Endothelial cell of umbilical vein (primary cell): ENCODE data around the gene NKRF. TPM values are rescaled to one million over a fixed set of nuclear protein-coding genes. Genes with fewer than 3 reads are reported as not detected.

Experiments used
- BruUV-seq: library from RNA; stranded (reverse); fragments of 400-500 nt; replicated peaks from 2 replicates; lab custom pipeline; 2021; lab: Mats Ljungman, UMichigan
- CTCF ChIA-PET: fragments of 300-600, 350-600 bp; sonication (Branson Sonifier 250); formaldehyde crosslinking; loops from one replicate; lab custom pipeline; 2021; ENCODE audit warnings: antibody characterized with exemption, inconsistent platforms; lab: Charles Lee
- POLR2A ChIA-PET: fragments of 300-600, 350-600 bp; sonication (Branson Sonifier 250); formaldehyde crosslinking; loops from one replicate; lab custom pipeline; 2021; ENCODE audit warnings: antibody characterized with exemption, inconsistent platforms; lab: Charles Lee
- DNase-seq: peaks from one replicate; pipeline ENCODE4 v3.0.0-alpha.2; 2011; ENCODE audit warnings: low read depth, low spot score
- FAIRE-seq: peaks from 2 replicates; lab custom pipeline; 2011; peaks lifted over from hg19 to GRCh38; lab: Jason Lieb, UNC
- H2AFZ ChIP-seq: 2 replicates; pipeline ENCODE4 v1.6.0; 2012; ENCODE audit warnings: low read depth, low read length, control low read depth, inconsistent platforms
- H3K27ac ChIP-seq: 2 replicates; pipeline ENCODE4 v1.5.1; 2011; ENCODE audit warnings: low read depth, mild to moderate bottlenecking, control low read depth, low read length, moderate library complexity; ENCODE audit not compliant: insufficient read depth
- H3K27me3 ChIP-seq, 2 experiments: 2 replicates each; pipeline versions ENCODE4 v1.6.0 to v1.6.1; 2011; ENCODE audit warnings: low read length in 2 of 2, mixed read lengths in 1 of 2; ENCODE audit not compliant: control insufficient read depth in 2 of 2, insufficient read depth in 2 of 2
- H3K36me3 ChIP-seq, 2 experiments: 2 replicates in 1 of 2; 3 replicates in 1 of 2; pipeline ENCODE4 v1.5.1; 2011; ENCODE audit warnings: low read length in 2 of 2, mild to moderate bottlenecking in 1 of 2, moderate library complexity in 1 of 2; ENCODE audit not compliant: control insufficient read depth in 2 of 2, insufficient read depth in 2 of 2; ENCODE audit errors: extremely low read depth in 1 of 2
- H3K4me1 ChIP-seq: 3 replicates; pipeline ENCODE4 v1.5.1; 2011; ENCODE audit warnings: mild to moderate bottlenecking, low read length; ENCODE audit not compliant: control insufficient read depth, insufficient read depth; ENCODE audit errors: extremely low read depth
- H3K4me2 ChIP-seq: 2 replicates; pipeline ENCODE4 v1.6.1; 2011; ENCODE audit warnings: low read length, control low read depth, mixed read lengths; ENCODE audit not compliant: insufficient read depth
- H3K4me3 ChIP-seq, 3 experiments: fragments of 200-600 bp in 1 of 3; sonication (generic), shearing (Covaris generic) in 1 of 3; replicated peaks in 1 of 3; 2 replicates each; pipeline ENCODE4 v1.5.1; 2011 to 2016; ENCODE audit warnings: control low read depth in 3 of 3, low read length in 3 of 3, mild to moderate bottlenecking in 2 of 3, inconsistent platforms in 1 of 3, low read depth in 1 of 3, moderate library complexity in 1 of 3; ENCODE audit not compliant: insufficient read depth in 1 of 3
- H3K79me2 ChIP-seq: 2 replicates; pipeline ENCODE4 v1.6.0; 2012; ENCODE audit warnings: low read length, inconsistent platforms; ENCODE audit not compliant: control insufficient read depth, insufficient read depth
- H3K9ac ChIP-seq: replicated peaks from 2 replicates; pipeline ENCODE3; 2011; ENCODE audit warnings: low read length, control low read depth; ENCODE audit not compliant: insufficient read depth; ENCODE audit errors: extremely low read depth
- H3K9me1 ChIP-seq: replicated peaks from 3 replicates; pipeline ENCODE4 v1.6.0; 2011; ENCODE audit warnings: mild to moderate bottlenecking, low read length; ENCODE audit not compliant: control insufficient read depth, insufficient read depth; ENCODE audit errors: extremely low read depth
- H3K9me3 ChIP-seq: replicated peaks from 2 replicates; pipeline ENCODE4 v1.5.1; 2012; ENCODE audit warnings: low read length, inconsistent platforms; ENCODE audit not compliant: control insufficient read depth, insufficient read depth
- H4K20me1 ChIP-seq: replicated peaks from 2 replicates; pipeline ENCODE3; 2011; ENCODE audit warnings: mild to moderate bottlenecking, low read length; ENCODE audit not compliant: control insufficient read depth, insufficient read depth; ENCODE audit errors: extremely low read depth
- CTCF ChIP-seq, 2 donors: IDR thresholded peaks; 1 replicate in 1 of 2; 2 replicates in 1 of 2; pipeline ENCODE4 v1.5.1; 2011; ENCODE audit warnings: low read length in 2 of 2, mild to moderate bottlenecking in 2 of 2, moderate library complexity in 2 of 2, control low read depth in 1 of 2, inconsistent platforms in 1 of 2, low read depth in 1 of 2; ENCODE audit not compliant: insufficient read depth in 1 of 2; ENCODE audit errors: extremely low read depth in 1 of 2
- EZH2 ChIP-seq: IDR thresholded peaks from 2 replicates; pipeline ENCODE4 v1.6.1; 2012; ENCODE audit warnings: borderline replicate concordance, low read depth, mild to moderate bottlenecking, moderate library complexity, low read length, inconsistent platforms; ENCODE audit not compliant: severe bottlenecking
- FOS ChIP-seq: IDR thresholded peaks from 2 replicates; pipeline ENCODE4 v1.6.1; 2011; ENCODE audit warnings: mild to moderate bottlenecking, low read length, moderate library complexity, borderline replicate concordance; ENCODE audit not compliant: insufficient read depth
- GATA2 ChIP-seq: IDR thresholded peaks from 2 replicates; pipeline ENCODE4 v1.7.0; 2011; ENCODE audit warnings: low read depth, mild to moderate bottlenecking, moderate library complexity, mixed read lengths, low read length; ENCODE audit not compliant: insufficient read length, insufficient read depth
- JUN ChIP-seq: IDR thresholded peaks from 2 replicates; pipeline ENCODE4 v1.6.1; 2011; ENCODE audit warnings: borderline replicate concordance, low read depth; ENCODE audit not compliant: insufficient read length, insufficient read depth
- MAX ChIP-seq: IDR thresholded peaks from 2 replicates; pipeline ENCODE4 v1.6.1; 2011; ENCODE audit not compliant: insufficient read depth, insufficient read length
- MYC ChIP-seq: IDR thresholded peaks from one replicate; pipeline ENCODE4 v1.6.1; 2011; ENCODE audit warnings: mild to moderate bottlenecking, low read depth, low read length
- POLR2A ChIP-seq: IDR thresholded peaks from 2 replicates; pipeline ENCODE4 v1.6.1; 2012; ENCODE audit warnings: low read depth, mild to moderate bottlenecking, control low read depth, low read length
- POLR2AphosphoS5 ChIP-seq: IDR thresholded peaks from 2 replicates; pipeline ENCODE4 v1.6.1; 2012; ENCODE audit warnings: low read depth, mild to moderate bottlenecking, control low read depth, low read length, moderate library complexity; ENCODE audit not compliant: insufficient read depth
- dilution Hi-C: fragments of 300-500 bp; cut with MboI; formaldehyde crosslinking; loops from one replicate; pipeline ENCODE4 v1.15.0; 2019; ENCODE audit warnings: low sequenced_read_pairs; ENCODE audit not compliant: extremely low pct_ligation_motif_present
- intact Hi-C: fragments of 100-400 bp; cut with micrococcal nuclease; formaldehyde crosslinking; loops from one replicate; pipeline ENCODE4 v1.10.0; 2022
- polyA plus RNA-seq, 4 experiments: library from polyadenylated mRNA; depleted of rRNA in 3 of 4; stranded (reverse) in 3 of 4; unstranded in 1 of 4; fragments of >200 nt; gene quantifications; 2 replicates each; pipeline versions ENCODE4 v1.2.1 to v1.2.3, GENCODE V29; 2011 to 2012; ENCODE audit warnings: missing spikeins in 1 of 4
- total RNA-seq: library from RNA; stranded (reverse); gene quantifications from 2 replicates; pipeline ENCODE4 v1.2.3, GENCODE V29; 2021

Gene NKRF
- total and polyA plus RNA-seq, 2 donors (not counting 3 experiments of a cell fraction or from before 2014, with no cell fraction given): 2.8 to 12.0 TPM

GRCh38 chrX:119570351-119570835, 35.8 kb downstream of the NKRF start:
- DNase-seq (no peak), FAIRE-seq (no peak)
- H3K9me3 ChIP-seq: no peaks in the 10 kb centered on the region
- no peak overlapping the region for H3K27ac ChIP-seq
- dilution Hi-C loops (no loop called here), intact Hi-C loops (loop anchor here (5.0 kb wide), 1 partner anchor 723 kb away; no protein-coding TSS in a partner anchor)
- no peak overlapping the region for H3K4me3 ChIP-seq
- BruUV-seq: no TSS peak
- no peaks in the 10 kb centered on the region for H3K36me3 ChIP-seq
- no peaks in the 10 kb centered on the region for H4K20me1 ChIP-seq
- no peak overlapping the region for H3K9ac ChIP-seq
- H3K4me1 ChIP-seq: peaks cover 5% of the 10 kb centered on the region
- ChIA-PET CTCF (interaction anchor here (1.3 kb wide), 1 partner anchor 20 kb away, joined by 3 read pairs; no protein-coding TSS in a partner anchor), POLR2A (no interaction called here)
- no peaks in the 10 kb centered on the region for H3K9me1 ChIP-seq
- no peaks in the 10 kb centered on the region for H3K27me3 ChIP-seq
- TF ChIP-seq CTCF (IDR thresholded peaks at IDR 0.05; ENCODE audit: extremely low read depth in 1 of 2, insufficient read depth in 1 of 2, low read depth in 1 of 2, low read length in 2 of 2): no peak
- TF ChIP-seq MYC: no peak
- no peak for TF ChIP-seq POLR2A
- no peak for TF ChIP-seq EZH2
- TF ChIP-seq MAX: no peak
- TF ChIP-seq FOS: no peak
- TF ChIP-seq GATA2: no peak
- TF ChIP-seq POLR2AphosphoS5: no peak
- TF ChIP-seq JUN: no peak
- H2AFZ ChIP-seq: no peak overlapping the region
- peaks cover 7% of the 10 kb centered on the region for H3K79me2 ChIP-seq
- H3K4me2 ChIP-seq: no peak overlapping the region
